Kidney epithelial cell (primary cell): ENCODE data around the gene DNAJC4. TPM values are rescaled to one million over a fixed set of nuclear protein-coding genes. Genes with fewer than 3 reads are reported as not detected.

Experiments used
- DNase-seq: peaks from one replicate; pipeline ENCODE4 v3.0.0-alpha.2; 2010; ENCODE audit warnings: low read depth
- H3K27me3 ChIP-seq: 2 replicates; pipeline ENCODE4 v1.6.0; 2011; ENCODE audit warnings: low read length; ENCODE audit not compliant: control insufficient read depth, insufficient read depth
- H3K36me3 ChIP-seq: 2 replicates; pipeline ENCODE4 v1.5.1; 2011; ENCODE audit warnings: low read length; ENCODE audit not compliant: control insufficient read depth, insufficient read depth
- H3K4me3 ChIP-seq: 2 replicates; pipeline ENCODE4 v1.5.1; 2011; ENCODE audit warnings: low read depth, mild to moderate bottlenecking, control low read depth, low read length
- CTCF ChIP-seq: IDR thresholded peaks from 2 replicates; pipeline ENCODE4 v1.5.1; 2011; ENCODE audit warnings: mild to moderate bottlenecking, moderate library complexity, low read length, control low read depth, inconsistent platforms; ENCODE audit not compliant: insufficient read depth, poor library complexity, severe bottlenecking
- total RNA-seq: library from RNA; depleted of rRNA; stranded (reverse); fragments of >200 nt; gene quantifications from 2 replicates; pipeline ENCODE4 v1.2.3, GENCODE V29; 2015

DNAJC4 gene
- total RNA-seq, 1 donor from 2014 or later, result 14.8 TPM

GRCh38 chr11:64258946-64259532 lies 28.7 kb downstream of the DNAJC4 start:
- H3K27me3 ChIP-seq, result no peaks in the 10 kb centered on the region
- DNase-seq, result no peak
- H3K4me3 ChIP-seq, result no peak overlapping the region
- TF ChIP-seq CTCF, result no peak
- H3K36me3 ChIP-seq, result peaks cover 2% of the 10 kb centered on the region

DNA sequence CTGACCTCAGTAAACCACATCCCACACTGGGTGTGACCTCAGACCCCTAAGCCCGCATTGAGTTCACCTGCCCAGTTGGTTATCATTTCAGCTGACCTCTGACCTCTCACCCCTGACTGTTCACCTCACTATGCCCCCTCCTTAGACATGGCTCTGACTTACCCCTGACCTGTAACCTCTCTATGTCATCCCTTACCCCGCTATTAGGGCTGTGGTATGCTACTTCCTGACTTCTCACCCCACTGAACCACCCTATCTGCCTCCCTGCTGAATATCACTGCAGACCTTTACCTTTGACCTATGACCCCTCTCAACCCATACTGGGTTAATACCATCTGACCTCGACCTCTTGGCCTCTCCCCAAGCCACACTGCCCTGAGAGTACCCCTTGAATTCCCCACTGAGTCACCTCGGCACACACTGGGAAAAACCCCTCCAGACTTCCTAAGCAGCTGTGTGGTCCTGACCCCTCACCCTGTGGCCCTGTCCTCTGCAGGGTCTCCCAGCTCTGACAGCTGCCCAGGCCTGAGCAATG lies 29.3 kb downstream of the DNAJC4 start:
- Histone ChIP-seq H3K27me3 (no peaks in the 10 kb centered on the region), H3K4me3 (no peak overlapping the region), H3K36me3 (peaks cover 2% of the 10 kb centered on the region)
- DNase-seq, result no peak
- TF ChIP-seq CTCF, result no peak

DNA sequence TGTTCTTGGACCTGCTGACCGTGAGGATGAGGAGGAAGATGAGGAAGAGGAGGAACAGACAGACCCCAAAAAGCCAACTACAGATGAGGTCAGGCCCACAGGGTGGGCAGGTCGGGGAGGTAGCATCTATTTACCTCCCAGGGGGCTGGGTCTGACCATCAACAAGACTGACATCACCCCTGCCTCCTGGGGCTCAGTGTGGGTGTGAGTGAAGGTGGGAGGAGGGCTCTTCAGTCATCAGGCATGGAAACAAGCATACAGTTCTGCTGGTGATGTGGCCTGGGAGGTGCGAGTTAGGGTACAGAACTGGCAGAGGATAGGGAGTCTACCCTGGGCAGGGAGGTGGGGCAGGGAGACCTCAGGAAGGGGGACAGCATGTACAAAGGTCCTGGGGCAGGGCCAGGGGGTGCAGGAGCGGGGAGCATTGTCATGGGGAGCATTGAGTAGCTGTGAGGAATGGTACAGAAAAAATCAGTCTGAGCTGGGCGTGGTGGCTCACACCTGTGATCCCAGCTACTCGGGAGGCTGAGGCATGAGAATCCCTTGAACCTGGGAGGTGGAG lies 29.9 kb downstream of the DNAJC4 start:
- no peak for TF ChIP-seq CTCF
- no peak overlapping the region for H3K4me3 ChIP-seq
- H3K36me3 ChIP-seq, result peaks cover 2% of the 10 kb centered on the region

GRCh38 chr11:64261556-64262080 lies 31.3 kb downstream of the DNAJC4 start:
- Histone ChIP-seq H3K27me3 (no peaks in the 10 kb centered on the region), H3K4me3 (no peak overlapping the region), H3K36me3 (peaks cover 3% of the 10 kb centered on the region)
- DNase-seq, result no peak
- no peak for TF ChIP-seq CTCF

More for the DNA sequence above, 29.9 kb downstream of the DNAJC4 start:
- no peak for DNase-seq
- H3K27me3 ChIP-seq, result no peaks in the 10 kb centered on the region

DNA sequence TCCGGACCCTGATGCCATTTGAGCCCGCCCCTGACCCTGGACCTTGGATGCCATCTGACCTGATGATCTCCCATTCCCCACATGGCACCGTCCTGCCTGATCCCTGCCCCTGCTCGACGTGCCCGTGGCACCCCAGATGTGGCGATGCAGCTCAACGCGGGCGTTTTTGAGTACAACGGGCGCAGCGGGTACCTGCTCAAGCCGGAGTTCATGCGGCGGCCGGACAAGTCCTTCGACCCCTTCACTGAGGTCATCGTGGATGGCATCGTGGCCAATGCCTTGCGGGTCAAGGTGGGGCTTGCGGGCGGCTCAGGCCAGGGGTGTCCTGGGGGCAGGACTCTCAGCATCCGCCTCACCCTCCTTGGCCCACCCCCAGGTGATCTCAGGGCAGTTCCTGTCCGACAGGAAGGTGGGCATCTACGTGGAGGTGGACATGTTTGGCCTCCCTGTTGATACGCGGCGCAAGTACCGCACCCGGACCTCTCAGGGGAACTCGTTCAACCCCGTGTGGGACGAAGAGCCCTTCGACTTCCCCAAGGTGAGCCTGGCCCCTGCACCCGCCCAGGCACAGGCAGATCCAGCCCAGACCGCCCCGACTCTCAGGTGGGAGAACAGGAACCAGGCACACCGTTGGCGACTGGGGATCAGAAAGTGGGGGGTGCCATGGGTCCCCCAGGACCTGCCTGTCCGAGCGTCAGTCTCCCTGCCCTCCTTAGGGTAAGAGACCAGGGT lies 32.1 kb downstream of the DNAJC4 start:
- H3K36me3 ChIP-seq, result peaks cover 3% of the 10 kb centered on the region
- no peak overlapping the region for H3K4me3 ChIP-seq
- no peak for DNase-seq
- TF ChIP-seq CTCF, result no peak
- H3K27me3 ChIP-seq, result no peaks in the 10 kb centered on the region
